ENCODE results near the gene SWT1. TPM values are rescaled to one million over a fixed set of nuclear protein-coding genes. Genes with fewer than 3 reads are reported as not detected.

SWT1 gene
- total and polyA plus RNA-seq, 9 of the 15 experiments (the other 6 are each of a cell fraction or from before 2014, with no cell fraction given): 1.5 to 3.4 (median 2.3) TPM

DNA sequence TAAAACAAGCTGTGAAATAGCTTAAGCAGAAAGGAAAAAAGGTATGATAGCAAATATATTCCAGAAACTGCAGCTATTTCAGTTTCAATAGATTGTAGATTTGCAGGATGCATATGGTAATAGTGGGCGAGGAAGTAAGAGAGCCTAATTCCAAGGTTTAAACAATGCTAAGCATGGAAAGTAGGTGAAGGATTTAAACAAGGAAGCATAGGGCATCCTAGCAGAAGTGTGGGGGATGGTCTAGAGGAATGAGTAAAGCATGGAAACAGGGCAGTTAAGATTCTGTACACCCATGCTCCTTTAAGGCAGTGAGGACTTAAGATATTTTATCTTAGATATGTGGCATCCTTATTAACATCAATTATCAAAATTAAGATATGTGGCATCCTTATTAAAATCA lies 157.4 kb downstream of the SWT1 start (continued):
- TF ChIP-seq, protein P1, sequence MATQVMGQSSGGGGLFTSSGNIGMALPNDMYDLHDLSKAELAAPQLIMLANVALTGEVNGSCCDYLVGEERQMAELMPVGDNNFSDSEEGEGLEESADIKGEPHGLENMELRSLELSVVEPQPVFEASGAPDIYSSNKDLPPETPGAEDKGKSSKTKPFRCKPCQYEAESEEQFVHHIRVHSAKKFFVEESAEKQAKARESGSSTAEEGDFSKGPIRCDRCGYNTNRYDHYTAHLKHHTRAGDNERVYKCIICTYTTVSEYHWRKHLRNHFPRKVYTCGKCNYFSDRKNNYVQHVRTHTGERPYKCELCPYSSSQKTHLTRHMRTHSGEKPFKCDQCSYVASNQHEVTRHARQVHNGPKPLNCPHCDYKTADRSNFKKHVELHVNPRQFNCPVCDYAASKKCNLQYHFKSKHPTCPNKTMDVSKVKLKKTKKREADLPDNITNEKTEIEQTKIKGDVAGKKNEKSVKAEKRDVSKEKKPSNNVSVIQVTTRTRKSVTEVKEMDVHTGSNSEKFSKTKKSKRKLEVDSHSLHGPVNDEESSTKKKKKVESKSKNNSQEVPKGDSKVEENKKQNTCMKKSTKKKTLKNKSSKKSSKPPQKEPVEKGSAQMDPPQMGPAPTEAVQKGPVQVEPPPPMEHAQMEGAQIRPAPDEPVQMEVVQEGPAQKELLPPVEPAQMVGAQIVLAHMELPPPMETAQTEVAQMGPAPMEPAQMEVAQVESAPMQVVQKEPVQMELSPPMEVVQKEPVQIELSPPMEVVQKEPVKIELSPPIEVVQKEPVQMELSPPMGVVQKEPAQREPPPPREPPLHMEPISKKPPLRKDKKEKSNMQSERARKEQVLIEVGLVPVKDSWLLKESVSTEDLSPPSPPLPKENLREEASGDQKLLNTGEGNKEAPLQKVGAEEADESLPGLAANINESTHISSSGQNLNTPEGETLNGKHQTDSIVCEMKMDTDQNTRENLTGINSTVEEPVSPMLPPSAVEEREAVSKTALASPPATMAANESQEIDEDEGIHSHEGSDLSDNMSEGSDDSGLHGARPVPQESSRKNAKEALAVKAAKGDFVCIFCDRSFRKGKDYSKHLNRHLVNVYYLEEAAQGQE (IDR thresholded peaks at IDR 0.05; ENCODE audit: borderline replicate concordance): no peak
- TF ChIP-seq, protein P1 (CRISPR knock-in tag; IDR thresholded peaks at IDR 0.05; ENCODE audit: low read depth): no peak
- TF ChIP-seq, protein P2, sequence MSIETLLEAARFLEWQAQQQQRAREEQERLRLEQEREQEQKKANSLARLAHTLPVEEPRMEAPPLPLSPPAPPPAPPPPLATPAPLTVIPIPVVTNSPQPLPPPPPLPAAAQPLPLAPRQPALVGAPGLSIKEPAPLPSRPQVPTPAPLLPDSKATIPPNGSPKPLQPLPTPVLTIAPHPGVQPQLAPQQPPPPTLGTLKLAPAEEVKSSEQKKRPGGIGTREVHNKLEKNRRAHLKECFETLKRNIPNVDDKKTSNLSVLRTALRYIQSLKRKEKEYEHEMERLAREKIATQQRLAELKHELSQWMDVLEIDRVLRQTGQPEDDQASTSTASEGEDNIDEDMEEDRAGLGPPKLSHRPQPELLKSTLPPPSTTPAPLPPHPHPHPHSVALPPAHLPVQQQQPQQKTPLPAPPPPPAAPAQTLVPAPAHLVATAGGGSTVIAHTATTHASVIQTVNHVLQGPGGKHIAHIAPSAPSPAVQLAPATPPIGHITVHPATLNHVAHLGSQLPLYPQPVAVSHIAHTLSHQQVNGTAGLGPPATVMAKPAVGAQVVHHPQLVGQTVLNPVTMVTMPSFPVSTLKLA (conservative IDR thresholded peaks at IDR 0.05): 0 out of 4 replicates have a peak, but pooled peaks of 1 of the 2 experiments have one; percentile 19
- TF ChIP-seq, protein P3, sequence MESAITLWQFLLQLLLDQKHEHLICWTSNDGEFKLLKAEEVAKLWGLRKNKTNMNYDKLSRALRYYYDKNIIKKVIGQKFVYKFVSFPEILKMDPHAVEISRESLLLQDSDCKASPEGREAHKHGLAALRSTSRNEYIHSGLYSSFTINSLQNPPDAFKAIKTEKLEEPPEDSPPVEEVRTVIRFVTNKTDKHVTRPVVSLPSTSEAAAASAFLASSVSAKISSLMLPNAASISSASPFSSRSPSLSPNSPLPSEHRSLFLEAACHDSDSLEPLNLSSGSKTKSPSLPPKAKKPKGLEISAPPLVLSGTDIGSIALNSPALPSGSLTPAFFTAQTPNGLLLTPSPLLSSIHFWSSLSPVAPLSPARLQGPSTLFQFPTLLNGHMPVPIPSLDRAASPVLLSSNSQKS (CRISPR knock-in tag; IDR thresholded peaks at IDR 0.05): no peak
- TF ChIP-seq DMBX1 (CRISPR knock-in tag; IDR thresholded peaks at IDR 0.05; ENCODE audit: borderline replicate concordance): no peak
- no peak for TF ChIP-seq TRIM28 (IDR thresholded peaks at IDR 0.05)
- no peak for TF ChIP-seq SPI1 (IDR thresholded peaks at IDR 0.05; ENCODE audit: borderline replicate concordance, low read depth, low read length)
- TF ChIP-seq SOX6 (IDR thresholded peaks at IDR 0.05): peak; percentile 44; the same call in 1 of the 2 replicates
- peak; percentile 58 for TF ChIP-seq MYC (IDR thresholded peaks at IDR 0.05; ENCODE audit: low read depth, low read length)
- TF ChIP-seq MYC (CRISPR knock-in tag; IDR thresholded peaks at IDR 0.05; ENCODE audit: borderline replicate concordance, low read depth): no peak
- TF ChIP-seq TCF7 (IDR thresholded peaks at IDR 0.05; ENCODE audit: borderline replicate concordance): no peak
- no peak for TF ChIP-seq RBM14 (IDR thresholded peaks at IDR 0.05; ENCODE audit: borderline replicate concordance, insufficient read depth, low read depth, low read length)
- no peak for TF ChIP-seq PHB2 (IDR thresholded peaks at IDR 0.05; ENCODE audit: low read depth)
- TF ChIP-seq YBX1 (IDR thresholded peaks at IDR 0.05): no peak
- TF ChIP-seq TEAD2 (tag; IDR thresholded peaks at IDR 0.05): no peak
- no peak for TF ChIP-seq EGR1 (conservative IDR thresholded peaks at IDR 0.05)
- TF ChIP-seq ZNF165 (CRISPR knock-in tag; IDR thresholded peaks at IDR 0.05; ENCODE audit: borderline replicate concordance): no peak
- no peak for TF ChIP-seq NELFE (IDR thresholded peaks at IDR 0.05; ENCODE audit: insufficient read depth, insufficient read length)
